SU-DHL-6 (cell line): Measurements from ENCODE around the gene EFNB1.

ENCODE experiments used
- H2AFZ ChIP-seq: fragments of 200-600 bp; sonication (generic); 2 replicates; pipeline ENCODE4 v1.6.1; 2014; ENCODE audit warnings: low read depth, mild to moderate bottlenecking, moderate library complexity, mixed read lengths, antibody characterized with exemption, low read length; ENCODE audit not compliant: severe bottlenecking
- H3F3A ChIP-seq: fragments of 200-600 bp; shearing (Covaris generic); 2 replicates; pipeline ENCODE4 v1.6.0; 2016; ENCODE audit warnings: antibody characterized with exemption, mild to moderate bottlenecking; ENCODE audit not compliant: insufficient read depth
- H3K27ac ChIP-seq: fragments of 200-600 bp; sonication (generic); 2 replicates; pipeline ENCODE4 v1.5.1; 2016; ENCODE audit warnings: low read depth, mild to moderate bottlenecking, low read length, moderate library complexity, mixed read lengths
- H3K27me3 ChIP-seq: fragments of 200-600 bp; sonication (generic), shearing (Covaris generic); 2 replicates; pipeline ENCODE4 v1.6.0; 2014; ENCODE audit warnings: mild to moderate bottlenecking, low read length
- H3K36me3 ChIP-seq: fragments of 200-600 bp; sonication (generic); 2 replicates; pipeline ENCODE4 v1.6.1; 2014; ENCODE audit warnings: mild to moderate bottlenecking, low read length, mixed read lengths
- H3K4me2 ChIP-seq: fragments of 300-600, 200-600 bp; shearing (Covaris generic), sonication (generic); 2 replicates; pipeline ENCODE4 v1.6.0; 2014; ENCODE audit warnings: low read length, low read depth, mild to moderate bottlenecking; ENCODE audit not compliant: poor library complexity, severe bottlenecking
- H3K4me3 ChIP-seq: fragments of 200-600 bp; sonication (generic); 2 replicates; pipeline ENCODE4 v1.5.1; 2014; ENCODE audit warnings: antibody characterized with exemption, low read length, mild to moderate bottlenecking, mixed read lengths; ENCODE audit not compliant: insufficient read depth, poor library complexity, severe bottlenecking
- H3K79me2 ChIP-seq: fragments of 200-600 bp; sonication (generic); 2 replicates; pipeline ENCODE4 v1.6.1; 2014; ENCODE audit warnings: mild to moderate bottlenecking, low read length, moderate library complexity; ENCODE audit not compliant: insufficient read depth
- H3K9ac ChIP-seq: fragments of 200-600 bp; sonication (generic); 2 replicates; pipeline ENCODE4 v1.7.0; 2014; ENCODE audit warnings: mild to moderate bottlenecking, low read length
- H3K9me2 ChIP-seq: fragments of 200-600 bp; sonication (generic); replicated peaks from 2 replicates; pipeline ENCODE4 v1.6.1; 2014; ENCODE audit warnings: low read length; ENCODE audit not compliant: insufficient read depth
- H3K9me3 ChIP-seq: fragments of 200-600 bp; sonication (generic); 2 replicates; pipeline ENCODE4 v1.6.1; 2014; ENCODE audit warnings: low read length, mixed read lengths; ENCODE audit not compliant: insufficient read depth
- H4K20me1 ChIP-seq: fragments of 200-600 bp; sonication (generic); 2 replicates; pipeline ENCODE4 v1.6.1; 2014; ENCODE audit warnings: low read depth, mild to moderate bottlenecking, antibody characterized with exemption, low read length, moderate library complexity, mixed read lengths
- CTCF ChIP-seq: fragments of 200-600 bp; sonication (generic); IDR thresholded peaks from one replicate; pipeline ENCODE4 v1.5.1; 2017; ENCODE audit warnings: antibody characterized with exemption, mild to moderate bottlenecking, low read length, moderate library complexity; ENCODE audit not compliant: insufficient read depth, poor library complexity, severe bottlenecking
- EZH2phosphoT487 ChIP-seq: fragments of 200-600 bp; sonication (generic), shearing (Covaris generic); conservative IDR thresholded peaks from 2 replicates; pipeline ENCODE4 v1.6.1; 2018; ENCODE audit warnings: mild to moderate bottlenecking, antibody characterized with exemption, low read length, moderate library complexity, mixed read lengths

The EFNB1 gene

GRCh38 chrX:68831405-68832100, 2.7 kb downstream of the EFNB1 start:
- Histone ChIP-seq H3K79me2 (no peaks in the 10 kb centered on the region), H3K9me3 (no peaks in the 10 kb centered on the region), H3K9ac (no peak overlapping the region), H4K20me1 (no peaks in the 10 kb centered on the region), H3F3A (no peaks in the 10 kb centered on the region), H3K27me3 (no peaks in the 10 kb centered on the region), H3K4me2 (no peak overlapping the region), H3K4me3 (no peak overlapping the region), H3K9me2 (no peaks in the 10 kb centered on the region), H3K27ac (no peak overlapping the region), H2AFZ (no peak overlapping the region), H3K36me3 (no peaks in the 10 kb centered on the region)
- TF ChIP-seq EZH2phosphoT487 (no peak), CTCF (no peak)

- Histone ChIP-seq H3F3A (no peaks in the 10 kb centered on the region), H3K9ac (no peak overlapping the region), H3K4me2 (no peak overlapping the region), H3K9me2 (no peaks in the 10 kb centered on the region), H3K79me2 (no peaks in the 10 kb centered on the region), H3K36me3 (no peaks in the 10 kb centered on the region), H3K9me3 (no peaks in the 10 kb centered on the region), H3K27me3 (no peaks in the 10 kb centered on the region), H4K20me1 (no peaks in the 10 kb centered on the region), H3K27ac (no peak overlapping the region), H3K4me3 (no peak overlapping the region), H2AFZ (no peak overlapping the region)
- TF ChIP-seq EZH2phosphoT487, result no peak
- TF ChIP-seq CTCF, result no peak
These were observed 3.2 kb downstream of the EFNB1 start for GRCh38 chrX:68832101-68832416.

- H3F3A ChIP-seq, result no peaks in the 10 kb centered on the region
- no peaks in the 10 kb centered on the region for H4K20me1 ChIP-seq
- no peaks in the 10 kb centered on the region for H3K79me2 ChIP-seq
- no peak overlapping the region for H2AFZ ChIP-seq
- H3K27me3 ChIP-seq, result no peaks in the 10 kb centered on the region
- no peak overlapping the region for H3K4me3 ChIP-seq
- H3K9me2 ChIP-seq, result no peaks in the 10 kb centered on the region
- H3K9ac ChIP-seq, result no peak overlapping the region
- H3K36me3 ChIP-seq, result no peaks in the 10 kb centered on the region
- no peak for TF ChIP-seq EZH2phosphoT487
- TF ChIP-seq CTCF, result no peak
- no peaks in the 10 kb centered on the region for H3K9me3 ChIP-seq
- H3K4me2 ChIP-seq, result no peak overlapping the region
- H3K27ac ChIP-seq, result no peak overlapping the region
These were observed 4.0 kb downstream of the EFNB1 start for GRCh38 chrX:68832516-68833447.
